Body of pancreas (tissue), 4 donors: Measurements from ENCODE around the gene CSMD2.

Experiments used
- CTCF ChIP-seq, 7 experiments: fragments of 450-650 bp in 4 of 7; fragments of 200-600 bp in 3 of 7; sonication (generic) in 3 of 7; IDR thresholded peaks; one replicate each; pipeline ENCODE4 v1.5.1; 2016 to 2019; ENCODE audit warnings: antibody characterized with exemption in 7 of 7
- POLR2A ChIP-seq, 3 donors: fragments of 450-650 bp; IDR thresholded peaks; one replicate each; pipeline ENCODE4 v1.6.1; 2016; ENCODE audit warnings: antibody characterized with exemption in 3 of 3, mild to moderate bottlenecking in 2 of 3

- TF ChIP-seq CTCF (IDR thresholded peaks at IDR 0.05) (no peak), POLR2A (IDR thresholded peaks at IDR 0.05) (no peak)
These were observed 33.5 kb downstream of the CSMD2 start for GRCh38 chr1:34131396-34132160.
